HL-60/S4 treated with retinoic acid at 250 ng/mL for 4 days and 3 days (cell line): Measurements from ENCODE around the gene SPRED2.

Experiments
- in situ Hi-C: fragments of 300-500 bp; cut with MboI; formaldehyde crosslinking; loops from 2 replicates; pipeline ENCODE4 v1.7.0; 2022; ENCODE audit warnings: low sequenced_read_pairs

The SPRED2 gene

DNA sequence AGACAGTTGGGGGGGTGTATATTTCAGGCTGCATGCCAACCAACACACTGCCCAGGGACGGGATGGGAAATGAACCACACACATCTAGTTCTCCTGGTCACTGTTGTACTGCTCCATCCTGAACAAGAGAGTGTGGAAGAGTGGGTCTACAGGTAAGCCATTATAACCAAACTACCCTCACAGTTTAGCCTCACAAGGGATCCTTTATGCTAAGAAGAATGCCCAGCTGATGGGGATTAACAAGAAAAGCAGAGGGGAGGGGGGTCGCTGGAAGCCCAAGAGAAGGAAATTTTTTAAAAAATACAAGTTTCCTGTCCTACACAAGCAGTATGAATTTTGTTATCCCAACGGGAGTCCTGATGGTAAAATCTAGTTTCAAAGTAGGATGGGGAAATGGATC is 16.1 kb downstream of the SPRED2 start:
- in situ Hi-C loops, result no loop called here

DNA sequence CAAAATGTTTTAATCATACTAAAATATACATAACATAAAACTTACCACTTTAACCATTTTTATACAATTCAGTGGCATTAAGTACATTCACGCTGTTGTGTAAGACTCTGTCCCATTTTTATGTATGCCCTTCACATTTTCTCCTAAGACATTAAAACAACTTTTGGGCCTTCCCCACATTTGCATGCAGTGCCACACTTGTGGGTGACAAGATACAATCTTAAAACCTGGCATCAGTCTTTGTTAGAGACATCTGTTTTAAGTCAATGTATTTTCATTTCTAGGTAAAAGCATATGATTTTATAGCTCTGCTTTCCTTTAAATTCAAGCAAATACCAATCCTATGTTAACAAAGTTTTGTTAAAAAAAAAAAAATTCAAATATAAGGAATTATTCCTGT is 17.3 kb downstream of the SPRED2 start:
- in situ Hi-C loops, result no loop called here

DNA sequence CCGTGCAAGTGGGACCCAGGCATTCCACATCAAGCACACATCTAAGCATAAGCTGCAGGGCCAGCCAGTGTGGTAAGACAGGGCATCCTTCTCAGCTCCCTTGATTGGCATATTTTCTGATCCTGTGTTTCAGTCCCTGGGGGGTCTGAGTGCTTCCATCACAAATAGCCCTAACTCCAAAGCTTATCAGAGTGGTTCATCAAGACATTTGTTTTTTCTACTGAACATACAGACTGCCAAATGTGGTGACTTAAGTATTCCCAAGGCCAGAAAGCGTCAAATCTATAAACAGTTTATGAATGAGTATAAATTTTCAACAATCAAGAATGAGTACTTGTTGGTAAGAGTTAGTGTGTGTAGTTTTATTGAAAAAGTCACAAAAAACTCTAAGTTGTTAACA is 18.8 kb downstream of the SPRED2 start:
- in situ Hi-C loops, result no loop called here

DNA sequence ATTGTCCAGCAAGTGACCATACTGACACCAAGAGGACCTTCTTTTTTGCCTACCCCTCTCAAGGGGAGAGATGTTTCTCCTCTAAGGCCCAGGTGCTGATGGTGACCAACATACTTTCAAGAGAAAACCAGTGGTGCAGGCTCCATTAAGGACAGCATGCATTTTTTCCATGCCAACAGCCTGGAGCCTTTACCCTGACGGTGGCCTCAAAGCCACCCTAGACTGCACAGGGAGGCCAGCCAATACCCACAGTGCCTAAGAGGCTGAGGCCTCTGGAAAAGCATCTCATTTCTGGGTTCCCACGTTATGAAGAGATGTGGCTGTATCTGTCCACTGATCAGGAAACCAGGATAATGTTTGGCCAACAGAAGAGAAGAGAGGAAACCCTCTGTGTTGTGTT is 19.3 kb downstream of the SPRED2 start:
- in situ Hi-C loops, result no loop called here

DNA sequence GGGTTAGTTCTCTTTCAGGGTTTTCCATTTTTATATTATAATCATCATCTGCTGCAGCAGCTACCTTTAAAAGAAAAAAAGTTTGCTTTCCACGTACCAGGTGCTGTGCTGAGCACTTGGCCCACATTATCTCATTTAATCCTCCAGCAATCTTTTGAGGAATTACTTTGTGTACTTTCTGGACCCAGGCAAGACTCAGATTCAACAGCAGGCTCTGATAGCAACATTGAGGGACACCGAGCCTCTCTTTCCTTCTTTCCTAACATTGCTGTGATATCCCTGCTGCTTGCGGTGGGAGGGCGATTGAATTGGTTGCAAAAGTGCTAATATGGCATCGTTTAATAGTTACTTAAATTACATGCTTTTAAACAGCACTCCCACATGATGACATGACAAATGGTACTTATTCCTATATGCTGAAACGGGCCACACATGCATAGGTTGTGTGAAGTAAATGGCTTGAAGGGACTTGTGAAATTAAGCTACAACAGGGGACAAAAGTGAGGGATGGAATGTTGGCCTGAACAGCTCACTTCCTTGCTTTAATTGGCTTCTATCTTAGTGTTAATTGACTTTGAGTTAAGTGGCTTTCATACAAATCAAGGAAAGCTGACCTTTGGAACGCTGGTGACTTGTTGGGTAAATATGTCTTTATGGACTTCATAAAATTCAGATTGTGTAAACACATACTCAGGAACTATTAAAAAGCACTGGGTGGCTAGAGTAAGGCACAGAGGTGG is 21.2 kb downstream of the SPRED2 start:
- in situ Hi-C loops, result no loop called here

DNA sequence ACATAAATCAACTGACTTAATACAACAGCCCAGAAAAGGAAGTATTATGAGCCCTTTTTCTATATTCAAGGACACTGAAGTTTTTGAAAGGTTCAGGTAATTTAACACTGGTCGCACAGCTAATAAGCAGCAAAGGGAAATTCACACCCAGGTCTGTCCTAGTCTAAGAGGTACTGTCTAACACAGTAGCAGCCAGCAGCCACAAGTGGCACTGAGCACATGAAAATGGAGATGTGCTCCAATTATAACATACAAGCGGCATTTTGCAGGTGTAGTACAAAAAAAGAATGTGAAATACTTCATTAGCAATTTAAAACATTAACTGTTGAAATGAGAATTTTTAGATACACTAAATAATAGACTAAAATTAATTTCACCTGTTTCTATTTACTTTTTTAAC is 23.4 kb downstream of the SPRED2 start:
- in situ Hi-C loops, result no loop called here

DNA sequence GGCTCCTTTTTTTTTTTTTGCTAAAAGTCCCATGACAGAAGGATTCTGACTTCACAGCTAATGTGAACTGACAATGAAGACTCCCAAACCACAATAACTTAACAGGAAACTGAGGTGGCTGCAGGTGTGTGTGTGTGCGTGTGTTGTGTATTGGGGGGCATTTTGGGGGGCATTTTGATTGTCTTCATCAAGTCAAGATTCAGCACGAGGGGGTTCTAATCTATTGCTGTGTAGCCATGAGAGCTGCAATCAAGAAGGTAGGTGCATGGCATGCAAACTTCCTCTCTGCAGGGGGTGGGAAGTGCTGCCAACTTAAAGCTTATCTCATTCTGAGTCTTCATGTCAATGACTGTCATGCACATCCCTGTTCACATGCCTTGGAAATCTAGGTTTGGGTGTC is 25.2 kb downstream of the SPRED2 start:
- in situ Hi-C loops, result no loop called here

DNA sequence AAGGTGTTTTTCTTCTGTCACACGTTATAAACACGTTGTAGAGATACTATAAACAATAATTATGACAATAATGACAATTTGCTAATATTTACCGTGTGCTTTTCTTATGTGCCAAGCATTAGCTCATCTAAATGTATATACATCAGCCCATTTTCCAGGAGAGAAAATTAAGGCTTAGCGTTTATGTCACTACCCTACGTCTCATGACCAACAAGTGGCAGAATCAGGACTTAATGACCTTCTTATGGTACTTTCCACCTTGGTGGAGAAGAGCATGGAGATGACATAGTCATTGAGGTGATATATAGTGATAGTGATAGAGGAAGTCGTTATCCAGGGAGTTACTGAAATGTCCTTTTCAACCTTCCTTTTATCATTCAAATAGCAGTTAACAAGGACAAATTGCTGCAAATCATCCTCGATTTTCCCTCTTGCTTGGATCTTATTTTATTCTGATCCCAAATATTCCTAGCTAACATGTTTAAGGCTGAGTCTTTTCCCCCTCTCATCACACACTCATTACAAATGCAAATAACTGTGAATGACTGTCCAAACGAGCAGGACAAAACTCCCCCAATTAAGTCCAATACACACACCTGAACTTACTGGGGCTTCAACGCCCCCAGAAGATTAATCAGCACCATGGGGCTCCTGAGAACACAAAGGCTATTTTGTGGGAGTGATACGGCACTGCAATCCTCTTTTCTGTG is 27.3 kb downstream of the SPRED2 start:
- in situ Hi-C loops, result no loop called here

DNA sequence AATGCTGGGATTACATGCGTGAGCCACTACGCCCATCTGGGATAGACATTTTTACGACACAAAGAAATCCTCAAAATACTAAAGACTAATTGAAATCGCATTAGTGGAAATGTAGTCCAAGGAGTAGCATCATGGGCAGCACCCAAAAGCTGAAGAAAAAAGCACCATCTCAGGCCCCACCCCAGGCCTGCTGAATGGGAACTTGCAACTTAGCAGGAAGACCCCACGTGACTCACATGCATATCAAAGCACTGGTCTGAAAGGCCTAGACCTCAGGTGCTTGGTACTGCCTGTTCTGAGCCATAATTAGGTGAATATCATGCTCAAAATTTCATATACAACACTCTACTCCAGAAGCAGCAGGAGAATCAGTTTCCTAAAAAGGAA is 28.9 kb downstream of the SPRED2 start:
- in situ Hi-C loops, result no loop called here

DNA sequence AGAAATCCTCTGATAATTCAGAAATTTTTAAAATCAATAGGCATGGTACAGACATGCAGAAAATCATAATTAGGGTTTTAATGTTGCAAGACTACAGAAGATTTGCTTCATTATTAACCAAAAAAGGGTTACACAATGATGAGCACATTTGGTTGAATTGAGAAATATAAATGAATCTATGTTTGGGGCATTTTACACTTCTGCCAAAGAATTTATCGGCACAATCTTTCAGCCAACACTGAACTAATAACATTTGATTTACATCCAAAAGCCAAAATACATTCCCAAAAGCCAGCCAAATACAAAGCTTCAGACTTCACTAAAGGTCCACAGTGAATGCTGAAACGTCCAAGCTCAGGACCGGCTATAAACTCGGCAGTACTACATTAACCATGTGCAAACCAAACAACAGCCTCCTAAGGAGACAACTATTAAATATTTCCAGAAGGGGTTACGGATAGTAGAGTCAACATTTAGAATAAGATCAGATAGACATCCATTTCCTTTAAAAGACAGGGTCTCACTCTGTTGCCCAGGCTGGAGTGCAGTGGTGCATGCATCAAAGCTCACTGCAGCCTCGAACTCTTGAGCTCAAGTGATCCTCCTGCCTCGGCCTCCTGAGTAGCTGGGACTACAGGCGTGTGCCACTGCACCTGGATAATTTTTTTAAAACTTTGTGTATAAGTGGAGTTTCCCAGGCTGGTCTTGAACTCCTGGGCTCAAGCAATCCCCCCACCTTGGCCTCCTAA is 29.4 kb downstream of the SPRED2 start:
- in situ Hi-C loops, result no loop called here

DNA sequence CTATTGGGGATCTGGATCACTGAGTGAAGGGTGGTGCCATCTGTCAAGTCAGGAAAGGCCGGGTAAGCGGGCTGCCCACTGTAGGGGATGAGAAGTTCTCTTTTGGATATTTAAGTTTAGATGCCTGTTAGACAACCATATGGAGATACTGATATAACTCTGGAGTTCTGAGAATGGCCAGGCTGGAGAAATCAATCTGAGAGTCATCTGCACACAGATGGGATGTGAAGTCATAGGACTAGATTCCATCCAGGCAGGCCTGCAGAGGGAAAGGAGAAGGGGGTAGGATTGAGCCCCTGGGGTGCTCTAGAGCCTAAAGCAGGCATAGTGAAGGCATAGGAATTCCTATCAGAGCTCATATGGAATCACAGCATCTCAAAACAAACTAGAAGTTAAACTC is 30.1 kb downstream of the SPRED2 start:
- in situ Hi-C loops, result no loop called here

DNA sequence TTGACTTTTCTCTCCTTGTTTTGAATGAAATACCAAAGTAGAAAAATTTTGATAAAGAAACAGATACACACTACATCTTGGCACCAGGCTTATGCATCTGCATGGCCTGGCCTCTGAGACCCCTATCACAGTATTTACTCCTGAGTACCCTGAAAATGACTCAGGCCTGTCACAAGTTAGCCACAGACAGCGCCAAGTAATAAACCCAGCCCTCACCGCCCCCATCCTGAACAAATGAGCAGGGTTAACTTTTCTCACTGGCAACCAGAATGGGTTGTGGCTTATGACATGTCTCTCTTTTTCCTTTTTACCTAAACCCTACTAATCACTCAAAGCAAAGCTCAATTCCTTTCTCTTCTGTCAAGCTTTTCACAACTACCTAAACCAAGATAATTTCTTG is 35.3 kb downstream of the SPRED2 start:
- in situ Hi-C loops, result no loop called here

DNA sequence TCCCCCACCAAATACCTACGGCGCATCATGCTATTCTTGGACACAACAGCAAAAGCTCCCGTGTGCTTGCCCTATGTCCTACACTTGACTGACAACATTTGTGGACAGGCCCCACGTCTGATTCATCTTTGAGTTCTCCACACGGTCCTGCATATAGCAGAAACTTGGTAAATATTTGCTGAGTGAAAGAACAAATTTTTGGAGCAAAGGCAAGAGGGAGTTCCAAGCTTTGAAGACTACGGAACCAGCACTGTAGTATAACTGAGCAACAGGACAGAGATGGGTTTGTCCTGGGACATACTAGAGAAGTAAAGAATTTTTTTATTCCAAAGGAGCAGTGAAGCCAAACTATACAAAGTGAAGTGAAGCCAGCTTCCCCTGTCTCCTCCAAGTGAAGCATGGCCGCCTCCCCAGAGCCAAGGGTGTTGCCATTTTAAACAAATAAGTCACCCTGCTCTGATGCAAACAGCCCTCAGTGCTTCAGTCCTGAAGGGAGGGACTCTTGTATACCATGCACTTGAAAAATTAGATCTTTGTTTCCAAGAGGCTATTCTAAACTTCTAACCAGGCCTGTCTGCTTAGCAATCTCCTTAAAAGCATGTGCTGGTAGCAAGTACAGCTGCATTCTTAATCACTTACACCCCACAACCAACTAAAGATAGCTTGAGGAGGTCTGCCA is 35.9 kb downstream of the SPRED2 start:
- in situ Hi-C loops, result no loop called here

DNA sequence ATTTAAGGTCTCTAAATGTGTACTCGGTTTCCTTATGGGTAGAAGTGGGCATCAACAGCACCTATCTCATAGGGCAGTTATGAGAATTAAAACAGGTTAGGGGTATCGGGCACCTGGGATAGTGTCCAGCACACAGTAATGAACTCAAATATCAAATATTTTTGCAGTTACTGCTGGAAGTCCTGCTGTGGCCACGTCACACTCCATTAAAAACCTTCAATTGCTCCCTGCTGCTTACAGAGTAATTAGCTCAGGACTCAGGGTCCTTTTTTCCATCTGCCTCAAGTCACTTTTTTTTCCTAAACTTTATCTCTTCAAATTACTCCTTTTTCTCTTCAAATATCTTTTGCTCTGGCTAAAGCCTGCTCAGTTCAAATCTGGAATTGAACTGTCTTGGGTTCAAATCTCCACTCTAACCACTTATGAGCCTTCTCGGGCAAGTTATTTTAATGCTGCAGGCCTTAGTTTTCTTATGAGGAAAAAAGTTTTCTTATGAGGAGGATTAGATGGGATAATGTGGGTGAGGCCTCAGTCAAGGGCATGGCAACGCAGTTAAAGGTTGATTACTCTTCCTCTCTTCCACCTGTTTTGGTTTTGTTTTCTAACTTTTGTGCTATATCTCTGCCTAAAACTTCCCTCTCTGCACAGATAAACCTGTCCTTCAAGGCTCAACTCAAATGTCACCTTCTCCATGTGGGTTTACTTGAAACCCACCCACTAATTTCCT is 36.6 kb downstream of the SPRED2 start:
- in situ Hi-C loops, result no loop called here

DNA sequence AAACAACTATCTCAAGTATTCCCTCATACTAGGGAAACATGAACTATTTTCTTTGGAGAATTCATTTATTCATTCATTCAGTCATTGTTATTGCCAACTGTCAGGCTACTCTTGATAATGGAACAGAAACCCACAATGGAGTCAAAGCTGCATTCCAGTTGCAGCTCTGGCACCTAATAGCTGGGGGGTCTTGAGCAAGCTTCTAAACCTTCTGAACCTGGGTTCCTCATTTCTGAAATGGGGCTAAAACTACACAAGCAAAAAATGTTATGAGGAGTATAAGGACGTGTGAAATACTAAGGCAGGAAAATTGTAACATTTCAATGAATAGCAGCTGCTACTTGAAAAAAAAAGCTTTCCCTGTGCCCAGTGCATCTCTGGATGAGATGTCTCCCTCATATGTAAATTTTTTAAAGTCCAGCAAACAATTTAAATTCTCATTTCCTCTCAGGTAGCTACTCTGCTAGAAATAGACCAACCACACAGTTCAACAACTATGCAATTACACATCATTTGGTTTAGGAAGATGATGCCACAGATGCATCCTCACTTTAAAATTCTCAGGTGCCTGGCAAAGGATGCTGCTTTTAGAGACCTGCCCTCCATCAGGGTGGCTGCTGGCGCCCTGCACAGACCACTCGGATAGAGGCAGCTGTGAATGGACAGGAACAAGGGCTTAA is 38.5 kb downstream of the SPRED2 start:
- in situ Hi-C loops, result no loop called here

DNA sequence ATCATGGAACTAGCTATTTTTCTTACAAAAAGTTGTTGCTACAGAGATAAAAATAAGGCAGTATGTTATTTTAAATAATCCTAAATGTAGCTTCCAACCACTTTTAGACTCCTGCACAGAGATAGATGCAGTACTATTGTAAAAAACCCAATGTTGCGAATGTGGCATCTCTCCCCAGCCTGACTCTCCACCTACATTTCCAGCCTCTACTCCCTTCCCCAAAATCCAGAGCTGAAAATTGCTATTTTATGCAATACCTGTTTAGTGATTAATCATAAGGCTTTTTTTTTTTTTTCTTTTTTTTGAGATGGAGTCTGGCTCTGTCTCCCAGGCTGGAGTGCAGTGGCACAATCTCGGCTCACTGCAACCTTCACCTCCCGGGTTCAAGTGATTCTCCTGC is 39.4 kb downstream of the SPRED2 start:
- in situ Hi-C loops, result no loop called here

DNA sequence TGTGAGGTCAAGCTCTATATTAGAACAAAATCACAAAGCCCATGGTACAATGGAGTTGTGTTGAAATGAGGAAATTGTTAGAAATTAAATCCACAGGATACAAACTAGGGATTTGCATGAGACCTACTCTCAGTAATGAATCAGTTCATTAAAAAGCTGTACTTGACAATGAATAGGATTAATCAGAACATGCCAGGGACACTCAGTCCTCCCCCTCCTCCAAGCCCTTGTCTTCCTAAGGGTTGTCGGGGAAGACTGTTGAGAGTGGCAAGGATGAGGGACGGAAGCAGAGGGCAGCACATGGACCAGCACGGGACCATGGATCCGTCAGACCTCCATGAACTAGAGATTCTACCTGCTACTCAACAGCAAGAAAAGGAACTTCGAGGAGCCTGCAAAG is 39.8 kb downstream of the SPRED2 start:
- in situ Hi-C loops, result no loop called here

DNA sequence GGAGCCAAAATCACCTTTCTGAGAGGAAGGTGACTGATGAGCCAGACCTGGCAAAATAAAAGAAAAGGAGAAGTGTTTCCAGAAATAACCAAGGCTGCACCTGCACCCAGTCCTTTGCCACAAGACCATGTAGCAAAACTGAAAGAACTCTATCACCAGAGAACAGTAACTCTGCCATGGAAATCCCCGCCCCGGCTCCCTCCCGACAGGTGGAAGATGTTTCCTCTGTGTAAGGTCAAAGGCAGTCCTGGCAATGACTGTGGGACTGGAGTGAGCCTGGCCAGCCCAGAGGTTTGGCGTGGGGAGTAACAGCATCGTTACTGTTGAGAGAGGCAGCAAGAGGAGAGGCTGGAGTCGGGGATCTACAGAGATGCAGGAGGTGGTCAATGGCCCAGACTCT is 42.3 kb downstream of the SPRED2 start:
- in situ Hi-C loops, result no loop called here

DNA sequence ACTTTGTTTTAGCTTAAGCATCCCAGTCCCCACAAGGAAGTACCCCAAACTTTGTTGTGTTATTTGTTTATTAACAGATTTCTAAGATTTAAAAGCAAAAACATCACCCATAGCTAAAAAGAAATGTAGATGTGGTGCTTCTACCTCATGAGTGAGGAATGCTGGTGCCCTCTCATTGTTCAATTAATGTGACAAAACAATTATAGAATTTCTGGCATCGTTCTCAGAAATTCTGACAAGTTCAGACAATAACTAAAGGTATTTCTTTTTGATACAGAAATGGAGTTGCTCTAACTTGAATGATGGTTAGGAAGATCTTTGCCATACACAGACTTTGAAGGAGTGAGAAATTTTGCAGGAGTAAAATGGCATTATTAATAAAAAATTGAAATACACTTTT is 42.9 kb downstream of the SPRED2 start:
- in situ Hi-C loops, result no loop called here
